H9 (cell line): ENCODE data around the gene FEZF2. TPM values are rescaled to one million over a fixed set of nuclear protein-coding genes. Genes with fewer than 3 reads are reported as not detected.

ENCODE experiments used
- DNase-seq: peaks from one replicate; pipeline ENCODE4 v3.0.0-alpha.2; 2017
- H2AFZ ChIP-seq: one replicate; pipeline ENCODE4 v1.6.1; 2013; ENCODE audit warnings: mild to moderate bottlenecking, low read length, control low read depth, moderate library complexity
- H2AK5ac ChIP-seq: 2 replicates; pipeline ENCODE4 v1.6.1; 2013; ENCODE audit warnings: low read length, control low read depth, mixed read lengths; ENCODE audit not compliant: insufficient read length
- H2BK120ac ChIP-seq: one replicate; pipeline ENCODE4 v1.6.1; 2013; ENCODE audit warnings: low read depth, mild to moderate bottlenecking, low read length, control low read depth, inconsistent platforms; ENCODE audit not compliant: poor library complexity, severe bottlenecking
- H2BK12ac ChIP-seq: 2 replicates; pipeline ENCODE4 v1.6.1; 2013; ENCODE audit warnings: low read length, control low read depth, mixed read lengths, low read depth; ENCODE audit not compliant: insufficient read length
- H2BK15ac ChIP-seq: 2 replicates; pipeline ENCODE4 v1.6.1; 2013; ENCODE audit warnings: low read depth, low read length, control low read depth
- H2BK20ac ChIP-seq: one replicate; pipeline ENCODE4 v1.6.1; 2013; ENCODE audit warnings: low read depth, mild to moderate bottlenecking, low read length, control low read depth, inconsistent platforms; ENCODE audit not compliant: poor library complexity, severe bottlenecking
- H2BK5ac ChIP-seq: 2 replicates; pipeline ENCODE4 v1.6.1; 2013; ENCODE audit warnings: low read length, control low read depth, mixed read lengths; ENCODE audit not compliant: insufficient read length
- H3K14ac ChIP-seq: 2 replicates; pipeline ENCODE4 v1.6.1; 2013; ENCODE audit warnings: low read length, control low read depth; ENCODE audit not compliant: insufficient read depth
- H3K18ac ChIP-seq: 2 replicates; pipeline ENCODE4 v1.6.1; 2013; ENCODE audit warnings: low read depth, mild to moderate bottlenecking, mixed read lengths, low read length, control low read depth; ENCODE audit not compliant: insufficient read length
- H3K23ac ChIP-seq: 2 replicates; pipeline ENCODE4 v1.6.1; 2013; ENCODE audit warnings: low read length, control low read depth, mixed read lengths, low read depth; ENCODE audit not compliant: insufficient read length
- H3K23me2 ChIP-seq: 2 replicates; pipeline ENCODE4 v1.6.1; 2013; ENCODE audit warnings: low read depth, mild to moderate bottlenecking, mixed read lengths, low read length, control low read depth; ENCODE audit not compliant: insufficient read length, poor library complexity, severe bottlenecking
- H3K27ac ChIP-seq: 2 replicates; pipeline ENCODE4 v1.5.1; 2013; ENCODE audit warnings: low read length, control low read depth, mixed read lengths, low read depth; ENCODE audit not compliant: insufficient read length
- H3K27me3 ChIP-seq: 2 replicates; pipeline ENCODE4 v1.6.1; 2013; ENCODE audit warnings: low read length, control low read depth, inconsistent platforms; ENCODE audit not compliant: insufficient read depth
- H3K4ac ChIP-seq: 2 replicates; pipeline ENCODE4 v1.6.1; 2013; ENCODE audit warnings: low read depth, mild to moderate bottlenecking, control low read depth, inconsistent platforms, low read length, moderate library complexity
- H3K4me1 ChIP-seq: 2 replicates; pipeline ENCODE4 v1.6.1; 2013; ENCODE audit warnings: low read length, control low read depth, inconsistent platforms; ENCODE audit not compliant: insufficient read depth
- H3K4me2 ChIP-seq: 2 replicates; pipeline ENCODE4 v1.6.1; 2013; ENCODE audit warnings: low read length, control low read depth, mixed read lengths; ENCODE audit not compliant: insufficient read length, insufficient read depth
- H3K56ac ChIP-seq: 2 replicates; pipeline ENCODE4 v1.6.1; 2013; ENCODE audit warnings: low read depth, mild to moderate bottlenecking, mixed read lengths, low read length, control low read depth; ENCODE audit not compliant: insufficient read length
- H3K79me1 ChIP-seq: 2 replicates; pipeline ENCODE4 v1.6.1; 2013; ENCODE audit warnings: low read depth, mild to moderate bottlenecking, moderate library complexity, low read length, control low read depth, inconsistent platforms; ENCODE audit not compliant: insufficient read depth, poor library complexity, severe bottlenecking
- H3K79me2 ChIP-seq: 2 replicates; pipeline ENCODE4 v1.6.1; 2013; ENCODE audit warnings: low read length, control low read depth, inconsistent platforms; ENCODE audit not compliant: insufficient read depth
- H3K9ac ChIP-seq: 2 replicates; pipeline ENCODE4 v1.6.1; 2013; ENCODE audit warnings: low read length, control low read depth, mixed read lengths; ENCODE audit not compliant: insufficient read length; ENCODE audit errors: extremely low read depth
- H3K9me3 ChIP-seq: one replicate; pipeline ENCODE4 v1.6.1; 2013; ENCODE audit warnings: low read depth, low read length, inconsistent platforms; ENCODE audit not compliant: control insufficient read depth
- H3T11ph ChIP-seq: one replicate; pipeline ENCODE4 v1.6.1; 2013; ENCODE audit warnings: mild to moderate bottlenecking, low read length, control low read depth, inconsistent platforms
- H4K20me1 ChIP-seq: one replicate; pipeline ENCODE4 v1.6.1; 2013; ENCODE audit not compliant: control insufficient read depth, insufficient read length, insufficient read depth
- H4K5ac ChIP-seq: 2 replicates; pipeline ENCODE4 v1.6.1; 2013; ENCODE audit warnings: low read depth, mild to moderate bottlenecking, mixed read lengths, low read length, control low read depth; ENCODE audit not compliant: insufficient read length
- H4K8ac ChIP-seq: replicated peaks from 2 replicates; pipeline ENCODE4 v1.6.1; 2013; ENCODE audit warnings: low read length, control low read depth, mixed read lengths, low read depth; ENCODE audit not compliant: insufficient read length
- H4K91ac ChIP-seq: 2 replicates; pipeline ENCODE4 v1.6.1; 2013; ENCODE audit warnings: low read depth, mild to moderate bottlenecking, moderate library complexity, mixed read lengths, low read length, control low read depth; ENCODE audit not compliant: insufficient read length
- H3K27ac Mint-ChIP-seq, 3 experiments: 2 replicates in 2 of 3; 3 replicates in 1 of 3; pipeline ENCODE4 v1.8.0; 2020 to 2021; ENCODE audit warnings: mixed read lengths in 3 of 3, mild to moderate bottlenecking in 1 of 3, moderate library complexity in 1 of 3
- H3K27me3 Mint-ChIP-seq: 2 replicates; pipeline ENCODE4 v1.8.0; 2021; ENCODE audit warnings: low read depth, mild to moderate bottlenecking, moderate library complexity, mixed read lengths
- H3K36me3 Mint-ChIP-seq, 3 experiments: 2 replicates in 2 of 3; 3 replicates in 1 of 3; pipeline ENCODE4 v1.8.0; 2020 to 2021; ENCODE audit warnings: low read depth in 3 of 3, mixed read lengths in 3 of 3; ENCODE audit not compliant: insufficient read depth in 1 of 3
- H3K4me1 Mint-ChIP-seq, 2 experiments: 2 replicates each; pipeline ENCODE4 v1.8.0; 2020; ENCODE audit warnings: mixed read lengths in 2 of 2
- H3K4me3 Mint-ChIP-seq, 2 experiments: 2 replicates in 1 of 2; 3 replicates in 1 of 2; pipeline ENCODE4 v1.8.0; 2020 to 2021; ENCODE audit warnings: mild to moderate bottlenecking in 2 of 2, mixed read lengths in 2 of 2, moderate library complexity in 1 of 2
- H3K9me3 Mint-ChIP-seq, 2 experiments: 2 replicates in 1 of 2; 3 replicates in 1 of 2; pipeline ENCODE4 v1.8.0; 2020; ENCODE audit warnings: mild to moderate bottlenecking in 2 of 2, mixed read lengths in 2 of 2, moderate library complexity in 1 of 2
- WGBS: extraction: QIAGEN DNeasy Blood & Tissue Kit; methylation state at CpG from one replicate; pipeline ENCODE4 v1.1.7; 2013; ENCODE audit warnings: missing lambda C conversion rate, low lambda C conversion rate, mixed read lengths; ENCODE audit not compliant: insufficient read length; ENCODE audit errors: extremely low coverage; 5-methylcytosine and 5-hydroxymethylcytosine counted together
- total RNA-seq: library from RNA; stranded (reverse); gene quantifications from 2 replicates; pipeline ENCODE4 v1.2.1, GENCODE V29; 2021
- TF ChIP-seq, protein P1 (sequence below): fragments of 200-600 bp; sonication (generic); conservative IDR thresholded peaks from 3 replicates; pipeline ENCODE4 v1.8.0; 2021; ENCODE audit warnings: antibody characterized with exemption, mild to moderate bottlenecking

The FEZF2 gene
- total RNA-seq, 1 experiment from 2014 or later: 0.11 TPM

DNA sequence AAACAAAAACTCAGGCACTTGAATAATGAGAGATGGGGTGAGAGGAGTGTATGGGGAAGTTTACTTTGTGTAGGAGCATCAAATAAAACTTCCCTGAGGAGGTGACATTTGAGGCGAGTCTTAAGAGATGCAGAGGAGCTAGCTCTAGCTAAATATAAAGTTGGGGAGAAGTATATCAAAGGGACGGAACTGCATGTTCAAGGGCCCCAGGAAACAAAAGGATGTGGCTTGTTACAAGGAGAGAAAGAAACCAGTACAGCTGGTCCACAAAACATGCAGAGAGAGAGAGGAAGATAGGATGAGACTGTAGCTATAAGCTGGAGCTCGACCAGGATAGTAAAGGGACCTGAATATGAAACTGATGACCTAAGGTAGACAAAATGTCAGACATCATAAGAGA, 17.6 kb downstream of the FEZF2 start:
- no peak overlapping the region for H2AK5ac ChIP-seq
- WGBS: no CpG with 5 or more reads among the region's 3 CpGs
- H3K4ac ChIP-seq: no peak overlapping the region
- no peaks in the 10 kb centered on the region for H3K23me2 ChIP-seq
- no peaks in the 10 kb centered on the region for H3K4me1 ChIP-seq
- H4K91ac ChIP-seq: no peak overlapping the region
- no peak overlapping the region for H2BK120ac ChIP-seq
- H3K9me3 Mint-ChIP-seq: no peaks in the 10 kb centered on the region
- no peak for DNase-seq
- H4K5ac ChIP-seq: no peak overlapping the region
- TF ChIP-seq, protein P1, sequence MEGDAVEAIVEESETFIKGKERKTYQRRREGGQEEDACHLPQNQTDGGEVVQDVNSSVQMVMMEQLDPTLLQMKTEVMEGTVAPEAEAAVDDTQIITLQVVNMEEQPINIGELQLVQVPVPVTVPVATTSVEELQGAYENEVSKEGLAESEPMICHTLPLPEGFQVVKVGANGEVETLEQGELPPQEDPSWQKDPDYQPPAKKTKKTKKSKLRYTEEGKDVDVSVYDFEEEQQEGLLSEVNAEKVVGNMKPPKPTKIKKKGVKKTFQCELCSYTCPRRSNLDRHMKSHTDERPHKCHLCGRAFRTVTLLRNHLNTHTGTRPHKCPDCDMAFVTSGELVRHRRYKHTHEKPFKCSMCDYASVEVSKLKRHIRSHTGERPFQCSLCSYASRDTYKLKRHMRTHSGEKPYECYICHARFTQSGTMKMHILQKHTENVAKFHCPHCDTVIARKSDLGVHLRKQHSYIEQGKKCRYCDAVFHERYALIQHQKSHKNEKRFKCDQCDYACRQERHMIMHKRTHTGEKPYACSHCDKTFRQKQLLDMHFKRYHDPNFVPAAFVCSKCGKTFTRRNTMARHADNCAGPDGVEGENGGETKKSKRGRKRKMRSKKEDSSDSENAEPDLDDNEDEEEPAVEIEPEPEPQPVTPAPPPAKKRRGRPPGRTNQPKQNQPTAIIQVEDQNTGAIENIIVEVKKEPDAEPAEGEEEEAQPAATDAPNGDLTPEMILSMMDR: no peak
- H3K79me2 ChIP-seq: 0 out of 2 replicates have a peak, but pooled peaks cover 2% of the 10 kb centered on the region
- H2BK15ac ChIP-seq: no peak overlapping the region
- no peak overlapping the region for H3K27ac Mint-ChIP-seq
- H3K27me3 ChIP-seq: peaks cover 22% of the 10 kb centered on the region; the same call in 1 of the 2 replicates
- no peak overlapping the region for H2BK20ac ChIP-seq
- H3K23ac ChIP-seq: no peak overlapping the region
- H2AFZ ChIP-seq: no peak overlapping the region
- no peak overlapping the region for H4K8ac ChIP-seq
- H3K27me3 Mint-ChIP-seq: peaks cover 10% of the 10 kb centered on the region
- H3K14ac ChIP-seq: no peak overlapping the region
- no peaks in the 10 kb centered on the region for H3K9me3 ChIP-seq
- H3K9ac ChIP-seq: no peak overlapping the region
- no peak overlapping the region for H3K27ac ChIP-seq
- H4K20me1 ChIP-seq: no peaks in the 10 kb centered on the region
- no peak overlapping the region for H3K4me3 Mint-ChIP-seq
- no peak overlapping the region for H3K4me2 ChIP-seq
- H3T11ph ChIP-seq: no peak overlapping the region
- no peaks in the 10 kb centered on the region for H3K36me3 Mint-ChIP-seq
- no peak overlapping the region for H2BK5ac ChIP-seq
- H2BK12ac ChIP-seq: no peak overlapping the region
- no peaks in the 10 kb centered on the region for H3K4me1 Mint-ChIP-seq
- H3K79me1 ChIP-seq: no peaks in the 10 kb centered on the region
- H3K56ac ChIP-seq: no peak overlapping the region
- H3K18ac ChIP-seq: no peak overlapping the region
